Uterus (tissue), 2 donors: ENCODE measurements around the gene RER1.

Experiments
- POLR2A ChIP-seq, 2 donors: fragments of 450-650 bp; IDR thresholded peaks; one replicate each; pipeline ENCODE4 v1.6.1; 2016; ENCODE audit warnings: antibody characterized with exemption in 2 of 2, mild to moderate bottlenecking in 1 of 2, moderate library complexity in 1 of 2
- TF ChIP-seq, protein P1 (sequence below), 4 experiments: fragments of 200-600 bp in 2 of 4; fragments of 450-650 bp in 2 of 4; sonication (generic) in 2 of 4; IDR thresholded peaks; one replicate each; pipeline ENCODE4 v1.5.1; 2016 to 2019; ENCODE audit warnings: antibody characterized with exemption in 4 of 4, mild to moderate bottlenecking in 2 of 4, moderate library complexity in 1 of 4

DNA sequence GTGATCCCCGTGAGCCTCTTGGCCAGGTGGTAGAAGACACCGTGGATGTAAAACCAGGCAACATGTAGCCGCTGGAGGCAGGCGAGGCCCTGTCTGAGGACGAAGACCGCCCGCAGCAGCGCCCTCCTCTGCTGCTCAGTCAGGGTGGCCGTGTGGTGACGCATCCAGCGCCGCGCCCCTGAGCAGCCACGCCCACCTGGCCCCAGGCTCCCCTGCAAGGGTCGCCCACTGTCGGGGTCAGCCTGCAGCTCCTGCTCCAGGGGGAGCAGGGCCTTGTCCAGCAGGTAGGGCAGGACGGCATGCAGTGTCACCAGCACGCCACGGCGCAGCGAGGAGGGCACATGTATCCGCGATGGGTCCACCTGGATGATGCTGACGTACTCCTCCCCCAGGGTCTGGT lies 16.8 kb downstream of the RER1 start:
- TF ChIP-seq, protein P1, sequence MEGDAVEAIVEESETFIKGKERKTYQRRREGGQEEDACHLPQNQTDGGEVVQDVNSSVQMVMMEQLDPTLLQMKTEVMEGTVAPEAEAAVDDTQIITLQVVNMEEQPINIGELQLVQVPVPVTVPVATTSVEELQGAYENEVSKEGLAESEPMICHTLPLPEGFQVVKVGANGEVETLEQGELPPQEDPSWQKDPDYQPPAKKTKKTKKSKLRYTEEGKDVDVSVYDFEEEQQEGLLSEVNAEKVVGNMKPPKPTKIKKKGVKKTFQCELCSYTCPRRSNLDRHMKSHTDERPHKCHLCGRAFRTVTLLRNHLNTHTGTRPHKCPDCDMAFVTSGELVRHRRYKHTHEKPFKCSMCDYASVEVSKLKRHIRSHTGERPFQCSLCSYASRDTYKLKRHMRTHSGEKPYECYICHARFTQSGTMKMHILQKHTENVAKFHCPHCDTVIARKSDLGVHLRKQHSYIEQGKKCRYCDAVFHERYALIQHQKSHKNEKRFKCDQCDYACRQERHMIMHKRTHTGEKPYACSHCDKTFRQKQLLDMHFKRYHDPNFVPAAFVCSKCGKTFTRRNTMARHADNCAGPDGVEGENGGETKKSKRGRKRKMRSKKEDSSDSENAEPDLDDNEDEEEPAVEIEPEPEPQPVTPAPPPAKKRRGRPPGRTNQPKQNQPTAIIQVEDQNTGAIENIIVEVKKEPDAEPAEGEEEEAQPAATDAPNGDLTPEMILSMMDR (IDR thresholded peaks at IDR 0.05): no peak
- no peak for TF ChIP-seq POLR2A (IDR thresholded peaks at IDR 0.05)
